Astrocyte (in vitro differentiated cells and primary cell): ENCODE data around the gene MED22. TPM values are rescaled to one million over a fixed set of nuclear protein-coding genes. Genes with fewer than 3 reads are reported as not detected.

Experiments used
- DNase-seq: peaks from one replicate; pipeline ENCODE4 v3.0.0-alpha.2; 2010; ENCODE audit warnings: low read depth
- FAIRE-seq: peaks from 2 replicates; lab custom pipeline; 2011; peaks lifted over from hg19 to GRCh38; lab: Jason Lieb, UNC
- H2AFZ ChIP-seq: 2 replicates; pipeline ENCODE4 v1.6.0; 2012; ENCODE audit warnings: low read depth, low read length, inconsistent platforms
- H3K27ac ChIP-seq: 2 replicates; pipeline ENCODE4 v1.5.1; 2011; ENCODE audit warnings: low read depth, low read length, inconsistent platforms
- H3K27me3 ChIP-seq: 2 replicates; pipeline ENCODE4 v1.6.0; 2011; ENCODE audit warnings: low read length, inconsistent platforms; ENCODE audit not compliant: insufficient read depth
- H3K36me3 ChIP-seq: 2 replicates; pipeline ENCODE4 v1.5.1; 2011; ENCODE audit warnings: low read length, inconsistent platforms; ENCODE audit not compliant: insufficient read depth
- H3K4me1 ChIP-seq: 2 replicates; pipeline ENCODE4 v1.5.1; 2011; ENCODE audit warnings: low read length, inconsistent platforms; ENCODE audit not compliant: insufficient read depth
- H3K4me2 ChIP-seq: 2 replicates; pipeline ENCODE4 v1.6.0; 2012; ENCODE audit warnings: low read length, inconsistent platforms
- H3K4me3 ChIP-seq: 2 replicates; pipeline ENCODE4 v1.5.1; 2011; ENCODE audit warnings: low read depth, mild to moderate bottlenecking, low read length, inconsistent platforms; ENCODE audit not compliant: insufficient read depth
- H3K79me2 ChIP-seq: 2 replicates; pipeline ENCODE4 v1.6.0; 2012; ENCODE audit warnings: mild to moderate bottlenecking, low read length, inconsistent platforms; ENCODE audit not compliant: insufficient read depth
- H3K9ac ChIP-seq: 2 replicates; pipeline ENCODE4 v1.6.0; 2012; ENCODE audit warnings: mild to moderate bottlenecking, low read length, inconsistent platforms
- H3K9me3 ChIP-seq: 2 replicates; pipeline ENCODE4 v1.5.1; 2012; ENCODE audit warnings: low read depth, mild to moderate bottlenecking, low read length, inconsistent platforms; ENCODE audit not compliant: insufficient read depth
- H4K20me1 ChIP-seq: 2 replicates; pipeline ENCODE4 v1.6.0; 2012; ENCODE audit warnings: low read length, inconsistent platforms; ENCODE audit not compliant: insufficient read depth
- H3K27ac Mint-ChIP-seq: one replicate; pipeline ENCODE4 v1.8.0; 2021; ENCODE audit warnings: mild to moderate bottlenecking, mixed read lengths; ENCODE audit not compliant: unreplicated experiment
- H3K27me3 Mint-ChIP-seq: one replicate; pipeline ENCODE4 v1.8.0; 2021; ENCODE audit warnings: low read depth, mixed read lengths; ENCODE audit not compliant: unreplicated experiment
- H3K36me3 Mint-ChIP-seq: one replicate; pipeline ENCODE4 v1.8.0; 2021; ENCODE audit warnings: low read depth, mixed read lengths; ENCODE audit not compliant: unreplicated experiment
- H3K4me1 Mint-ChIP-seq: one replicate; pipeline ENCODE4 v1.8.0; 2021; ENCODE audit warnings: low read depth, mixed read lengths; ENCODE audit not compliant: unreplicated experiment
- H3K4me3 Mint-ChIP-seq: one replicate; pipeline ENCODE4 v1.8.0; 2021; ENCODE audit warnings: mild to moderate bottlenecking, moderate library complexity, mixed read lengths; ENCODE audit not compliant: unreplicated experiment
- H3K9me3 Mint-ChIP-seq: one replicate; pipeline ENCODE4 v1.8.0; 2021; ENCODE audit warnings: mild to moderate bottlenecking, mixed read lengths; ENCODE audit not compliant: unreplicated experiment
- CTCF ChIP-seq: IDR thresholded peaks from 2 replicates; pipeline ENCODE4 v1.5.1; 2011; ENCODE audit warnings: low read depth, mild to moderate bottlenecking, inconsistent platforms, low read length, moderate library complexity; ENCODE audit not compliant: insufficient read depth
- EZH2 ChIP-seq: IDR thresholded peaks from 2 replicates; pipeline ENCODE4 v1.6.1; 2012; ENCODE audit warnings: mild to moderate bottlenecking, low read length, inconsistent platforms; ENCODE audit not compliant: insufficient read depth
- total RNA-seq: library from RNA; stranded (reverse); gene quantifications from 2 replicates; pipeline ENCODE4 v1.2.1, GENCODE V29; 2021

The MED22 gene
- total RNA-seq, 1 donor from 2014 or later = 28.8 TPM

- Mint-ChIP-seq H3K27me3 (peaks cover 19% of the 10 kb centered on the region), H3K4me3 (no peak overlapping the region), H3K27ac (no peak overlapping the region), H3K9me3 (peaks cover 36% of the 10 kb centered on the region), H3K4me1 (no peaks in the 10 kb centered on the region), H3K36me3 (no peaks in the 10 kb centered on the region)
- Histone ChIP-seq H3K9ac (no peak overlapping the region), H2AFZ (no peak overlapping the region), H3K4me3 (no peak overlapping the region), H3K27me3 (no peaks in the 10 kb centered on the region), H3K36me3 (no peaks in the 10 kb centered on the region), H4K20me1 (no peaks in the 10 kb centered on the region), H3K79me2 (no peaks in the 10 kb centered on the region), H3K4me1 (no peaks in the 10 kb centered on the region), H3K4me2 (no peak overlapping the region), H3K27ac (no peak overlapping the region), H3K9me3 (peaks cover 8% of the 10 kb centered on the region)
- FAIRE-seq = no peak
- no peak for DNase-seq
- TF ChIP-seq CTCF (no peak), EZH2 (no peak)
Observed at GRCh38 chr9:133294257-133294656, 53.7 kb downstream of the MED22 start.

GRCh38 chr9:133290751-133291302 is 57.1 kb downstream of the MED22 start:
- no peak for FAIRE-seq
- peaks cover 8% of the 10 kb centered on the region for H3K9me3 ChIP-seq

More at GRCh38 chr9:133290751-133291302, 57.1 kb downstream of the MED22 start:
- H3K9me3 Mint-ChIP-seq = peaks cover 38% of the 10 kb centered on the region
- DNase-seq = no peak
- no peaks in the 10 kb centered on the region for H4K20me1 ChIP-seq
- H3K79me2 ChIP-seq = no peaks in the 10 kb centered on the region
- no peak overlapping the region for H3K4me3 Mint-ChIP-seq
- no peaks in the 10 kb centered on the region for H3K4me1 ChIP-seq
- TF ChIP-seq EZH2 = no peak
- TF ChIP-seq CTCF = no peak
- H3K27ac ChIP-seq = no peak overlapping the region
- no peak overlapping the region for H3K4me3 ChIP-seq
- H3K27me3 Mint-ChIP-seq = peaks cover 16% of the 10 kb centered on the region
- H2AFZ ChIP-seq = no peak overlapping the region
- H3K27me3 ChIP-seq = no peaks in the 10 kb centered on the region
- no peaks in the 10 kb centered on the region for H3K36me3 Mint-ChIP-seq
- no peak overlapping the region for H3K27ac Mint-ChIP-seq
- H3K36me3 ChIP-seq = no peaks in the 10 kb centered on the region
- H3K4me2 ChIP-seq = no peak overlapping the region
- H3K9ac ChIP-seq = no peak overlapping the region
- no peaks in the 10 kb centered on the region for H3K4me1 Mint-ChIP-seq

Other genes with a start within 250 kb of the MED22 start
- gene RALGDS, start 226.9 kb downstream of the MED22 start, total RNA-seq = 41.2 and 46.6 TPM in 2 replicates
- 8.4 and 8.5 TPM in 2 replicates for gene GBGT1, start 184.2 kb downstream of the MED22 start, total RNA-seq
- not detected in 2 replicates for gene OBP2B, start 138.9 kb downstream of the MED22 start, total RNA-seq
- gene ABO, start 72.9 kb downstream of the MED22 start, total RNA-seq = 0.10 TPM in 1 of 2 replicates, not detected in the other
- 22.2 and 25.1 TPM in 2 replicates for gene SURF6, start 11.9 kb downstream of the MED22 start, total RNA-seq
- 1,213 and 1,364 TPM in 2 replicates for gene RPL7A, start 87 bp upstream of the MED22 start, total RNA-seq
- 35.7 and 35.9 TPM in 2 replicates for gene SURF1, start 8.4 kb upstream of the MED22 start, total RNA-seq
- 18.8 and 20.0 TPM in 2 replicates for gene SURF2, start 8.4 kb upstream of the MED22 start, total RNA-seq
- gene SURF4, start 27.9 kb upstream of the MED22 start, total RNA-seq = 338 and 374 TPM in 2 replicates
- 0.58 and 0.82 TPM in 2 replicates for gene STKLD1, start 28.2 kb upstream of the MED22 start, total RNA-seq
- 19.7 and 22.5 TPM in 2 replicates for gene REXO4, start 69.9 kb upstream of the MED22 start, total RNA-seq
- 5.6 and 7.3 TPM in 2 replicates for gene ADAMTS13, start 74.2 kb upstream of the MED22 start, total RNA-seq
- 13.1 and 14.2 TPM in 2 replicates for gene CACFD1, start 111.8 kb upstream of the MED22 start, total RNA-seq
- gene SLC2A6, start 131.0 kb upstream of the MED22 start, total RNA-seq = 21.1 and 24.3 TPM in 2 replicates
- not detected in 2 replicates for gene MYMK, start 176.8 kb upstream of the MED22 start, total RNA-seq
- gene ADAMTSL2, start 186.6 kb upstream of the MED22 start, total RNA-seq = 0.52 and 0.58 TPM in 2 replicates